ENCODE results near the gene PTPRE. TPM values are rescaled to one million over a fixed set of nuclear protein-coding genes. Genes with fewer than 3 reads are reported as not detected.

The PTPRE gene
- total RNA-seq, 1 experiment from 2014 or later, result 1.5 TPM

DNA sequence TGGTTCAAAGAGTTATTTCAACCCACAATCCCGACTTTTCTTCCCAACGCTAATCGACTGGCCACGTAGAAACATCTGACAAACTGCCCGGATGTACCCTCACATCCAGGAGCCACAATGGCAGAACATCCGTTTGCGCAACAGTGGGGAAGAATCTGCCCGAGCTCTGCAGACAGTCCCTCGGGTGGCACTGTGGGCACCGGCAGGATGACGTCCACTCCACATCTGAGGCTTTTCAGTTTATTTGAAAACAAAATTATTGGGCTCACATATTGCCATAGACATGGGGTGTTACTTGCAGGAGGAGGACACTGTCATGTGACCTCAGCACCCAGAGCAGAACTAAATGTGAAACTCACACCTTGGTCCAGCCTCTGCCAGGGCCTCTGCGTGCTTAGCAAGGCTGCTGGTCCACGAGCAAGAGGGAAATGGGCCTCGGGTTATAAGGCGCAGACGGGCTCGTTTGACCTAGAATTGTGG, 135.3 kb downstream of the PTPRE start:
- Histone ChIP-seq H3K27me3 (replicated peaks) (no peaks in the 10 kb centered on the region), H3K9me3 (replicated peaks) (no peaks in the 10 kb centered on the region), H3K27ac (no peak overlapping the region), H3K36me3 (no peaks in the 10 kb centered on the region), H3K4me1 (replicated peaks) (peaks cover 8% of the 10 kb centered on the region), H3K4me3 (no peak overlapping the region)
- DNase-seq (ENCODE audit: low read depth in 1 of 2, low spot score in 2 of 2), result no peak

DNA sequence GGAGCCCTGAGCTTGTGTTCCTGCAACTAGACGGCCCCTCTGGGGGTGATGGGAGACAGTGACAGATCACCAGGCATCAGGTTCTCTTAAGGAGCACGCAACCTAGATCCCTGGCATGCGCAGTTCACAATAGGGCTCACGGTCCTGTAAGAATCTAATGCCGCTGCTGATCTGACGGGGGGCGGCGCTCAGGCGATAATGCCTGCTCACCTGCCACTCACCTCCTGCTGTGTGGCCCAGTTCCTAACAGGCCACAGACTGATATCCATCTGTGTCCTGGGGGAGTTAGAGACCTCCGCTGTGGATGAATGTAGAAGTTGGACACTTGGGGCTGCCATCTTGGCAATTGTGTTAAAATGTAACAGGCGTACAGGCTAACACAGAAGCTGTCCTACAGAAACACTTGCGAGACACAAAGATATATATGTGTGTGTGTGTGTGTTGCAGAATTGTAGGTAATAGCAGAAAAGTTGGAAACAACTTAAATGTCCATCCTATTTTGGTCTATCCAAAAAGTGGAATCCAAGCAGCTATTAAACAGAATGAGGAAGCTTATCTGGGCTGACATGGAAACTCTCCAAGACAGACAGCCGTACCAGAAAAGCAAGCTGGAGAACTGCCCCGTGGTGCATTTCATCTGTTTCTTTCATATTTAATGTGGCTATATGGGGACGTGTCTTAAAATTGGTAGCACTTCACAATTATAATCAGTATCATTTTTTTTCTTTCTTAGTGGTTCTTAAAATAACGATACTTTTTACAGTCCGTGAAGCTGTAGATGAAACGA, 136.5 kb downstream of the PTPRE start:
- DNase-seq (ENCODE audit: low read depth in 1 of 2, low spot score in 2 of 2), result no peak
- Histone ChIP-seq H3K27ac (no peak overlapping the region), H3K27me3 (replicated peaks) (no peaks in the 10 kb centered on the region), H3K36me3 (no peaks in the 10 kb centered on the region), H3K4me1 (replicated peaks) (peaks cover 8% of the 10 kb centered on the region), H3K9me3 (replicated peaks) (no peaks in the 10 kb centered on the region), H3K4me3 (no peak overlapping the region)

DNA sequence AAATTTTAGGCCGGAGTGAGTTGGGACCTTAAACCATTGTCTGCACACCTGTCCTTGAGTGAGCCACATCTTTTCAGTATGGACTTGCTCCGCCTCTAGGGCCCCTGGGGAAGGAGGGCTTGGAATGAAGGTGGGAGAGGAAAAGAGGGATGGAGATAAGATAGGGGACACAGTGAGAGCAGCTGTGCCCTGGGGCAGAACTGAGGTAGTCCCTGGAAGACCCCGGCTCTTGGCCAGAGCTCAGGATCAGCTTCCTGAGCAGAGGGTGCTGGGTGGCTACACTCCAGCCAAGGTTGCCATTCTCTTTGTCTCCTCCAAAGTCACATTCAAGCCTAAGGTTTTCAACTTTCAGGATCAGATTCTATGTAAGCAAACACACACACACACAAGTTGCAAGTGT, 137.3 kb downstream of the PTPRE start:
- H3K4me1 ChIP-seq (replicated peaks), result peaks cover 8% of the 10 kb centered on the region
- no peaks in the 10 kb centered on the region for H3K27me3 ChIP-seq (replicated peaks)
- no peak overlapping the region for H3K27ac ChIP-seq
- no peaks in the 10 kb centered on the region for H3K9me3 ChIP-seq (replicated peaks)
- no peak for DNase-seq (ENCODE audit: low read depth in 1 of 2, low spot score in 2 of 2)
- H3K36me3 ChIP-seq, result no peaks in the 10 kb centered on the region
- H3K4me3 ChIP-seq, result no peak overlapping the region

DNA sequence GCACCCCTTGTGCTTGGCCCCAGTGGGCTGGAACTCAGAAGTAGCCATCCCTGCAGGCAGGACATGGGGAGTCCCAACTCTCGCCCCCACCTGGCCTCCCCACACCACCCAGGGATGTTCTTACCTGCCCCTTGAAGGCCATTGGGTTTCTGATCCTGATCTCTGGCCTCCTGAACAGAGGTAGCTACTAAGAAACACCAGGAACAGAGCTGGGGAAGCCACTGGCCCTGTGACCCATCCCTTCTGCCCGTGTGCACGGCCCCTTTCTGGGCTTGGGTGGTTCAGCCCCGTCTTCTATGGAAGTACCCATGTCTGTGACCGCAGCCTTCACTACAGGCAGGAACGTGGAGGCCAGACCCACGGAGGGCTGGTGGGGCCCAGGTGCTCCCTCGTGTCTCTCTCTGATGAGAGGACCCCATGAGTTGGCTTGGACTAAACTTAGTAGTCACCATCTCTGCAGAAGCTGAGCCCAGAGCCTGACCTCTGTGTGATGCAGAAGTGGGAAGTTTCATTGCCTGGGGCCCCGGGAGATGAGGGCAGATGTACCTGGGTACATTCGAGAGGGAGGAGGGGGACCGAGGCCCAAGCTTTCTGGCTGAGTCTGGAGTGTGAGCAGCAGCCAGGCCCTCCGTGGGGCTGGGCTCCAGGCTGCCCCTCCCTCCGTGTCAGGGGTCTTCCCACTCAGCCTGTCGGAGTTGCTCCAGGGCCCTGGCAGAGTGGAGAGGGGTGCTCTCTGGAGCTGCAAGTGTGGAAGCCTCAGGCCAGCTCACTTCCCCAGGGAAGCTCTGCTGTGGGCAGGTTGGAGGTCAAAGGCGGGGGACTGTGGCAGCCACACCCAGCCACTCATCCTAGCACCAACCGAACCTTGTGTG, 138.3 kb downstream of the PTPRE start:
- no peak for DNase-seq (ENCODE audit: low read depth in 1 of 2, low spot score in 2 of 2)
- H3K4me3 ChIP-seq, result no peak overlapping the region
- H3K36me3 ChIP-seq, result no peaks in the 10 kb centered on the region
- peaks cover 8% of the 10 kb centered on the region for H3K4me1 ChIP-seq (replicated peaks)
- H3K9me3 ChIP-seq (replicated peaks), result no peaks in the 10 kb centered on the region
- no peaks in the 10 kb centered on the region for H3K27me3 ChIP-seq (replicated peaks)
- no peak overlapping the region for H3K27ac ChIP-seq

DNA sequence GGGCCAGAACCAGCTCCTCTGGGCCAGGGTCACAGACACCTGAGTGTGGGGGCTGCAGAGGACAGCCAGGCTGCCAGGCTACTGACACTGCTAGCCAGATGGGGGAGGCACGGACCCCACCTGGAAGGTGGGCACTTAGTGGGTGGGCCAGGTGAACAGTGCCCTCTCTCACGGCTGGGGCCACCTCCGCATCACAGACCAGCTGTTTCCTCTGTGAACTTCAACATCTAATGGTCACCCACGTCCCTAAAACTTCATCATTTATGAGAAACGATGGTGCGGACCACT, 138.9 kb downstream of the PTPRE start:
- Histone ChIP-seq H3K27me3 (replicated peaks) (no peaks in the 10 kb centered on the region), H3K9me3 (replicated peaks) (no peaks in the 10 kb centered on the region), H3K4me1 (replicated peaks) (peaks cover 8% of the 10 kb centered on the region), H3K36me3 (no peaks in the 10 kb centered on the region), H3K27ac (no peak overlapping the region), H3K4me3 (no peak overlapping the region)
- DNase-seq (ENCODE audit: low read depth in 1 of 2, low spot score in 2 of 2), result no peak

DNA sequence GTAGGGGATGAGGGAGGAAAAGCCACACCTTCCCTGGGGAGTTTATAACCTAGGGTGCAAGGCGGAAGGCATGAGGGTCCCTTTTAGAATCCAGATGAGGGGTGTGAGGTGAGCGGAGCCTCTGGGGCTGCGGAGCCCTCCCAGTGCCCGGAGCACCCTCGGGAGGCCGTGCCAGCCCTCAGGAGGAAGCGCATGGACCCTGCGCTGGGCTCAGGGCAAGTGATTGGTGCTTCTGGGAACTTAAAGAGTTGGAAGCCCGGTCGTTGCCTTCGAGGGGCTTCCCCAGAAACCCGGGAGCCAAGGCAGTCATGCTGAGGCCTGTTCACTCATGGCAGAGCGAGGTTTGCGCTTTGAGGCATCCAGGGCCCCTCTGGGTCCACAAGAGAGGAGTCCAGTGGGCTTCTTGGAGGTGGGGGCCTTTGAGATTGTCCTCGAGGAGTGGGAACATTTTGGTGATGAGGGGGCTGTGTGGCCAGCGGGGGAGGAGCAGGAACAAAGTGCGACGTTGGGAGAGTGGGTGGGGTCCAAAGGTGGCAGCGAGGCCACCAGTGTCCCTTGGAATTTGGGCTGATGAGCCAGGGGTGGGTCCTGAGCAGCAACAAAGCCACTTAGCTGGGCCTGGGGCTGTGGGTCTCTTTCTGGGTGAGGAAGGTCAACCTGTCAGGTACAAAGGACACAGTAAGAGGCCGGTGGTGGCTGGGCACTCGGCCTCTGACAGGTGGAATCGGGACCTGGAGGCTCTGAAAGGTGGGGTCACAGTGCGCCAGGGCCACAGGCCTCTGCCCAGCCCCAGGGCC, 139.5 kb downstream of the PTPRE start:
- H3K27me3 ChIP-seq (replicated peaks), result no peaks in the 10 kb centered on the region
- no peaks in the 10 kb centered on the region for H3K9me3 ChIP-seq (replicated peaks)
- H3K36me3 ChIP-seq, result no peaks in the 10 kb centered on the region
- H3K4me3 ChIP-seq, result no peak overlapping the region
- no peak overlapping the region for H3K27ac ChIP-seq
- peaks cover 8% of the 10 kb centered on the region for H3K4me1 ChIP-seq (replicated peaks)
- DNase-seq (ENCODE audit: low read depth in 1 of 2, low spot score in 2 of 2), result no peak

DNA sequence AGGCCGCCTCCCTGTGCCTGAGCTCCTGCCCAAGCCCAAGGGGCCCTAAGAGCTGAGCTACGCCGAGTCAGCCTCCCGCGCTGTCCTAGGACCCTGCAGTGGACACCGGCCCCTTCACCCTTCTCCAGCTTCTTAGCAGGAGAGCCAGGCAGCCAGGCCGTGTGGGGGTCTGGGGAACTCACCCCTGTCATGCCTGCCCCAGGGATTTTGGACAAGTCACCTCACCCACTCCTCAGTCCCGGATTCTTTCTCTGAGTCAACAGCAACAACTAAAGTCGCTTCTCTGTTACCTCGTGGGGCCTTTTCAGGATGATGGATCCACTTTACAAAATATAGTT, 140.0 kb downstream of the PTPRE start:
- H3K27ac ChIP-seq, result no peak overlapping the region
- H3K27me3 ChIP-seq (replicated peaks), result no peaks in the 10 kb centered on the region
- H3K36me3 ChIP-seq, result no peaks in the 10 kb centered on the region
- H3K4me1 ChIP-seq (replicated peaks), result peaks cover 8% of the 10 kb centered on the region
- no peaks in the 10 kb centered on the region for H3K9me3 ChIP-seq (replicated peaks)
- DNase-seq (ENCODE audit: low read depth in 1 of 2, low spot score in 2 of 2), result no peak
- H3K4me3 ChIP-seq, result no peak overlapping the region

DNA sequence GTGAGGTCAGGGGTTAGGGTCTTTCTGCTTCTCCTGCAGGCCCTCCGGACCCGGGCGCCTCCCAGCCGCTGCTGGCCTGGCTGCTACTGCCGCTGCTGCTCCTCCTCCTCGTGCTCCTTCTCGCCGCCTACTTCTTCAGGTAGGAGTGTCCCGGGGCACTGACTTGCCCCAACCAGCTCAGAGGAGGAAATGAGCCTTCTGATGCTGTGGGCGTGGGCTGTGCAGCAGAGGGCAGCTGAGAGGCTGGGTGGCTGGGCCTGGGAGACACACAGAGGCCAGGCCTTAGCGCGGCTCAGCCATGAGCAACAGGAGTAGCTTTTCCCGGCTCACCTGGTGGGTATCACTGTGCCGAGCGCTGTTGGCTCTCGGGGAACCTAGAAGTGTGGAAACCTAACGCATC, 140.4 kb downstream of the PTPRE start:
- Histone ChIP-seq H3K4me3 (no peak overlapping the region), H3K4me1 (replicated peaks) (peaks cover 8% of the 10 kb centered on the region), H3K9me3 (replicated peaks) (no peaks in the 10 kb centered on the region), H3K27me3 (replicated peaks) (no peaks in the 10 kb centered on the region), H3K27ac (no peak overlapping the region), H3K36me3 (no peaks in the 10 kb centered on the region)
- no peak for DNase-seq (ENCODE audit: low read depth in 1 of 2, low spot score in 2 of 2)

DNA sequence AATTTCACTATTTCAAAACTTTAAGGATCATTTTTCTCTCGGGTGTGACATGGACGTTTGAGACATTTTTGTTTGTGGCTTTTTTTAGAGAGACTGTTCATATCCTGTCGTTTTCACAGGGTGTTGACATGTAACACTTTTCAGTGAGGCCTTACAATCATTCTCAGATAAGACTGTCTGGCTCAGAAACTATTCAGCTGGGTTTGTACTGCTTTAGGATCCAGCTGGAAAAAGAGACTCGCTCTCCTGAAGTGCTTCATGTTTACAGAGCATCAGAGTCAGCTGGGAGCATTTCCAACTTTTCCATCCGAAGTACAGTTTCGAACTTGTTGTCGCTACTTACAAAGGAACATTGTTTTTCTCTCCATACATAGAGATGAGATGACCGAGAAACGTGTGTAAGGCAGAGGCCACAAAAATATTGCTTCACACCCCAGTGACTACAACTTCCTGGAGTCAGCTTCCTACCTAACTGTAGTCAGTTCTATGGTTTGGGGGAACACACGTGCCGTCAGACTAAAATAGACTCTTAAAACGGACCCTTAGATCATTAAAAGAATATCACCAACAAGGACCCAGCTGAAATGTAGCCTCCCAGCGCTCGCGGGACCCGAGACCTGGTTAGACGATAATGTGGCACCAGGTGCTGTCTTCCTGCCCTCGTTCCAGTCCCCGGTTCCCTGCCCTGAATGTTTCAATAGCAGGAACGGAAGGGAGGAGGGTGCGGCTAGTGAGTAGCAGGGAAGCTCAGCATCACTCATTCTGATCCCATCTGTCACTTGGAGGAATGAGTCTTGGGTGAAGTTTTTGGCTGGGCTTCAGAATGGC, 141.3 kb downstream of the PTPRE start:
- Histone ChIP-seq H3K27me3 (replicated peaks) (no peaks in the 10 kb centered on the region), H3K4me3 (no peak overlapping the region), H3K36me3 (no peaks in the 10 kb centered on the region), H3K27ac (no peak overlapping the region), H3K4me1 (replicated peaks) (peaks cover 8% of the 10 kb centered on the region), H3K9me3 (replicated peaks) (no peaks in the 10 kb centered on the region)
- DNase-seq (ENCODE audit: low read depth in 1 of 2, low spot score in 2 of 2), result no peak

DNA sequence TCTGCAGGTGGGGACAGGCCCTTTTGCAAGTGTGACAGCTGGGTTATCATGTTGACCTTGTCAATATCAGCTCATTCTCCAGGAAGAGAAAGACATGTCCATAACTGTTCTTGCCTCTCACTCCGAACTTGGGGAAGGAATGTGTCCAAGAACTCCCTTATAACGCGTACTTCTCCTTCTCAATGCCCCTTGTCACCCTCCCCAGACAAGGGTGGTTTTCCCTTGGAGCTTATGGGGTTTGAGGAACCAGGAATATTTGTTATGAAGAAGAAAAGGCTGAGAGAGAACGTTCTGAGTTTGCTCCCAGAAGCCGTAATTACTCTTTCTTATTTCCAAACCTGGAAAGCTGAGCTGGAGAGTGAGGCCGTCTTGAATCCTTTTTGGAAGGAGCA, 141.9 kb downstream of the PTPRE start:
- H3K36me3 ChIP-seq, result no peaks in the 10 kb centered on the region
- H3K4me3 ChIP-seq, result no peak overlapping the region
- peaks cover 8% of the 10 kb centered on the region for H3K4me1 ChIP-seq (replicated peaks)
- no peaks in the 10 kb centered on the region for H3K9me3 ChIP-seq (replicated peaks)
- H3K27ac ChIP-seq, result no peak overlapping the region
- H3K27me3 ChIP-seq (replicated peaks), result no peaks in the 10 kb centered on the region
- DNase-seq (ENCODE audit: low read depth in 1 of 2, low spot score in 2 of 2), result no peak

DNA sequence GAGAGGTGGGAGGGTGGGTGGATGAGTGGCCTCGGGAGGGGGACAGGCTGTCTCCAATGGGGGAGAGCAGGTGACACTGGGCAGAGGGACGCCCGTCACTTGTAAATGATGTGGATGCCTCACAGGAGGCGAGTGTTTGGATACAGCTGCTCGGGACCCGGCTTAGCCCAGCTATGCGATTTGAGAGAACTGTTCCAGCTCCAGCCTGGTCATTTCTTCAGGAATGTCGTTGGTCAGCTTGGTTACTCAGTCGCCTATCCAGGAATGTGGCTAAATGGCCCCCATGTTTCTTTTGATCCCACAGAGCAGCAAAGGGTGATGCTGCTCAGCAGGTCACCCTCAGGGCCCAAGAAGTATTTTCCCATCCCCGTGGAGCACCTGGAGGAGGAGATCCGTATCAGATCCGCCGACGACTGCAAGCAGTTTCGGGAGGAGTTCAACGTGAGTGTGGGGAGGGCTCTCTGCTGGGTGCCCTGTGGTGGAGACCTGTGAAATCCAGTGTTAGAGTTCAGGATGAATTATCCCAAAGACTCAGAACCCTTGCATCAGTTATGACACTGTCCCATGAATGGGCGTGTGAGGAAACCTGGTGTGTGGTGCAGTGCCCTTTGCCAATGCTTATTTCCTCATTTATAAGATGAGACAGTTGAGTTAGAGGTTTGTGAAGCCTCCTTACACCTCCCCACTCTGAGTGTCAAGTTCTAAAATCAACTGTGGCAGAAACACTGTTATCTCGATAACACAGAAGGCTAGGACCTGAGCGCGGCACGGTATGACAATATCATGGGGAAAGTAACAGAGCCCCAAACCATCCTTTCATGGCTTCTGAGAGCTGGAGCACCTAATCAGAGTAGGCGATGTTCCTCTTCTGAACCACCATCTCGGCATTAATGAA, 142.6 kb downstream of the PTPRE start:
- Histone ChIP-seq H3K27me3 (replicated peaks) (no peaks in the 10 kb centered on the region), H3K4me1 (replicated peaks) (peaks cover 4% of the 10 kb centered on the region), H3K27ac (no peak overlapping the region), H3K4me3 (no peak overlapping the region), H3K9me3 (replicated peaks) (no peaks in the 10 kb centered on the region), H3K36me3 (no peaks in the 10 kb centered on the region)
- no peak for DNase-seq (ENCODE audit: low read depth in 1 of 2, low spot score in 2 of 2)

DNA sequence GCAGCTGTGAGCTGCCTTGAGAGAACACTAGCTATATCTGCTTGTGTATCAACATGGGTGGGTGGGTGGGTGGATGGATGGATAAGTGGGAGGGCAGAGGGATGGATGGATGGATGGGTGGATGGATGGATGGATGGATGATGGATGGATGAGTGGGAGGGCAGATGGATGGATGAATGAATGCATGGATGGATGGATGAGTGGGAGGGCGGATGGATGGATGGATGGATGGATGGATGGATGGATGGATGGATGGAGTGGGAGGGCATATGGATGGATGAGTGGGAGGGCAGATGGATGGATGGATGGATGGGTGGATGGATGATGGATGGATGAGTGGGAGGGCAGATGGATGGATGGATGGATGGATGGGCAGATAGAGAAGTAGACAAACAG, 143.2 kb downstream of the PTPRE start:
- Histone ChIP-seq H3K36me3 (no peaks in the 10 kb centered on the region), H3K27me3 (replicated peaks) (no peaks in the 10 kb centered on the region), H3K27ac (no peak overlapping the region), H3K4me3 (no peak overlapping the region), H3K4me1 (replicated peaks) (no peaks in the 10 kb centered on the region), H3K9me3 (replicated peaks) (no peaks in the 10 kb centered on the region)
- no peak for DNase-seq (ENCODE audit: low read depth in 1 of 2, low spot score in 2 of 2)
